GM21381 (cell line): ENCODE data around the gene FUCA2.
A peak's percentile ranks its signal among the peaks of the same experiment; 100 is the strongest.
"Not testable (repeated sequence)": the region's sequence is repeated elsewhere in the genome, so short reads cannot be mapped to it uniquely, and the experiment has no call there.

Source experiments
- ATAC-seq: cut with Tn5 transposase; IDR thresholded peaks from one replicate; pipeline ENCODE4 v1.9.1; 2021; ENCODE audit warnings: mild to moderate bottlenecking, moderate library complexity; ENCODE audit not compliant: unreplicated experiment

The FUCA2 gene

DNA sequence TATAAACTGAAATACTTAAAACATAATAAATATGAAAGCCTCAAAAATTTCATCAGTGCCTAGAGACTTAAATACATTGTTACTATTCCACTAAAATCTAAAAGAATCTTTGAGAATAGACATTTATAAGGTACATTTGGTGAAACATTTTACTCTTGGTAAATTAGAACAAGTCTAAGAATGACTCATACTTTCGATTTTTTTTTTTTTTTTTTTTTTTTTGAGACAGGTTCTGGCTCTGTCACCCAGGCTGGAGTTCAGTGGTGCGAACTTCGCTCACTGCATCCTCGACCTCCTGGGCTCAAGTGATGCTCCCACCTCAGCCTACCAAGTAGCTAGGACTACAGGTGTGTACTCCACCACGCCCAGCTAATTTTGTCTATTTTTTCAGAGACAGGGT is 6.4 kb downstream of the FUCA2 start:
- ATAC-seq = no peak

DNA sequence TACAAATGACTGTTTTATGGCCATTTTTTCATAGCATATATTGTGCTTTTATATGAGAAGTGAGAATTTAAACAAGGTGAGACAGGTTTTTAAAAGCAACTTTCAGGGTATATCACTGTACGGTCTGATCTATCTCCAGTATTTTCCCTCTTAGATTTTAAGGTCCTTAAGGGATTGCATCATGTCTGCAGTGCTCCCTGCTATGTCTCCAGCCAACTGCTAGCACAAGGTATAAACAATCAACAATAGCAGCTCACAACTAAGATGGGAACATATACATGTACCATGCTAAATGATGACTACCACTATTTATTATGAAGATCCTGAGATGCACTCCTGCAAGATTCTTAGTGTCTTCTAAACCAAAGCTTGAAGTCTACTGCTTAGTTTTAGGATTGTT is 7.2 kb downstream of the FUCA2 start:
- ATAC-seq = no peak

DNA sequence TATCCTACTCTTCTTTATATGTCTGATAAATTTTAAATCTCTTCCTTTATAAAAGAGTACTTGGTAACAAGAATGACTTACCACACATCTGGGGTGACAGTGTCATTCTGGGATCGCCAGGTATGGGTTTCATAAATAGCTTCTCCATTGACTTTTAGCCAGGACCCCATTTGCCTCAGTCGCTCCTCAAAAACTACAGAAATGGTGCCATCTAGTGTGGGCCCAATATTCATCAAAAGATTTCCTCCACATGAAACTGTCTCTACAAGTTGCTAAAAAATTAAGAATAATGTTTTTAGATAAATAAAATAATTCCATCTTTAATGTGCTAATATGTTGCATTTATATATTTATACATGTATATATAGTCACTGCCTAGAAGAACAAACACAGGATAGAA is 9.7 kb downstream of the FUCA2 start:
- no peak for ATAC-seq

DNA sequence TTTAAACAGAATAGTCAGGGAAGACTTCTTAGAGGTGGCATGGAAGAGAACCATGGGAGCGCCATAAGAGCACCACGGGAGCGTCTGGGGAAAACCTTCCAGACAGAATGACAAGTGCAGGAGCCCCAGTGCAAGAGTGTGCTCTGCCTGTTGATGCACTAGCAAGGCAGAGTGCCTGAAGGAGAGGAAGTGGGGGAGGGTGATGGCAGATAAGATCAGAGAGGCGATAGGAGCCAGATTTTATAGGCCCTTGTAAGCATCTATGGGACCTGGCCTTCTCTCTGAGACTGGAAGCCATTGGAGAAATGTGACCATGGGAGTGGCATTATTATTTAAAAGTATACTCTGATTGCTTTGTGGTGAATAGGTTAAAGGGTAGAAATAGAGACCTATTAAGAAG is 13.1 kb downstream of the FUCA2 start:
- ATAC-seq = no peak

DNA sequence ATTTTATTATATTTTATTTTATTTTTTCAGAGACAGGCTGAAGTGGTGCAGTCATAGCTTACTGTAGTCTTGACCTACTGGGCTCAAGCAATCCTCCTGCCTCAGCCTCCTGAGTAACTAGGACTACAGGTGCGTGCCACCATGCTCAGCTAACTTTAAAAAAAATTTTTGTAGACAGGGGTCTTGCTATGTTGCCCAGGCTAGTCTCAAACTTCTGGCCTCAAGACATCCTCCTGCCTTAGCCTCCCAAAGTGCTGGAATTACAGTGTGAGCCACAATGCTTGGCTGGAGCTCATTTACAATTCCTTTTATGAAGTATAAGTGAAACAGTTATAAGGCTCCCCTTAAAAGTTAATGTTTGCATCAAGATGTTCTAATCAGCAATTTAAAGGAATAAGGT is 14.5 kb downstream of the FUCA2 start:
- ATAC-seq = no peak

DNA sequence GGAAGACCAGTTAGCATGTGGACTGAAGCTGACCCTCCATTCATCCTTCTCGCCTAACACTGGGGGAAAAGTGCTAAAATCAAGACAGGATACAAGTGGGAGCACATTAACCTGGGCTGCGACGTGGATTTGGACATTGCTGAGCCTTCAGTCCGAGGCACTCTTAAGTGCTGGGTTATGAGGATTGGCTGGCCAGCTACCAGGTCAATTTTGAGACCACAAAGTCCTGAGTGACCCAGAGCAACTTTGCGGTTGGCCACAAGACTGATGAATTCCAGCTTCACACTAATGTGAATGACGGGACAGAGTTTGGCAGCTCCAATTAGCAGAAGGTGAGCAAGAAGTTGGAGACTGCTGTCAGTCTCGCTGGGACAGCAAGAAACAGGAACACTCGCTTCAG is 20.7 kb downstream of the FUCA2 start:
- ATAC-seq = no peak

DNA sequence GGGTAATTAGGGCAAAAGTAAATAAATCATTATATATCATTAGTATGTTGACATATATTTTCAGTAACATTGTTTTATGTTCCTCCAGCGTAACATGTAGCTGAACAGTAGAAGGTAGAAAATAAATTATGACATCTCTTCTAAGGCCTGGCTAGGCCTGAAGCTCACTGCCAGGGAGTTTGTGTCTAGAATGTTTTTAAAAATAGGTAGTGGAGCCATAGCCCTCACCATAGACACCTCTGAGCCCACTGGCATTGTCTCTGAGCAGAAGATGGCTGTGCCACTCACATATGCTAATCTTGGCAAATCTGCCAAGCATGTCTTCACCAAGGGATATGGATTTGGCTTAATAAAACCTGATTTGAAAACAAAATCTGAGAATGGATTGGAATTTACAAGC is 21.3 kb downstream of the FUCA2 start:
- ATAC-seq = no peak

DNA sequence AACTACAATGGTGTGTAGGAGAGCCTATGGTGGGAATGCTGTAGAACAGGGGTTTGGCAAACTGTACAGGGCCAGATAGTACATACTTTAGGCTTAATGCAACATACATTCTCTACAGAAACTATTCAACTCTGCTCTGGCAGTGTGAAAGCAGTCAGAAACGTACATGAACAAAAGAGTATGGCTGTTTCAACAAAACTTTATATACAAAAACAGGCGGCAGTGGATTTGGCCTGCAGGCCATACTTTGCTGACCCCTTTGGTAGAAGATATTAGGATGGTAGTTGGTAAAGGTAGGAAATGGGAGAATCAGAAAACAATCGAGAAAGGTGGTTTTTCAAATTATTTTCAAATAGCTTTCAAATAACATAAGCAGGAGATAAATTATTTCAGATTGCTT is 24.8 kb downstream of the FUCA2 start:
- no peak for ATAC-seq

DNA sequence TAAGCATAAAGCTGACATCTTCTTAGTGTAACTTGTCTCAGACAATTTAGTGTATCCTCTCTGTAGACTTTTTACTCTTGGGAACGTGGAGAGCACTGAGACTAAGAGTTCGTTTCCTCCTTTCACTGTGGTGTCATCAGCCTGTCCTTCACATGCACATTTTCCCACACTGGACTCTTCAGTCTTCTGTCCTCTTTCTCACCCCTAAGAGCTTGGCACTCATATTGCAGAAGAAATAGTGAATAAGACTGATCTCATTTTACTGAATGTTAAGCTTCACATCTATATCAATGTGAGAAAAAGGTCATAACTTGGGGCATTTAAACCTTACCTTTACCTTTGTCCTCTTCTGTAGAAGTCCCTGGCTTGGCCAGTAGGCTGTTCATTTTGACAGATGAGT is 25.6 kb downstream of the FUCA2 start:
- no peak for ATAC-seq

DNA sequence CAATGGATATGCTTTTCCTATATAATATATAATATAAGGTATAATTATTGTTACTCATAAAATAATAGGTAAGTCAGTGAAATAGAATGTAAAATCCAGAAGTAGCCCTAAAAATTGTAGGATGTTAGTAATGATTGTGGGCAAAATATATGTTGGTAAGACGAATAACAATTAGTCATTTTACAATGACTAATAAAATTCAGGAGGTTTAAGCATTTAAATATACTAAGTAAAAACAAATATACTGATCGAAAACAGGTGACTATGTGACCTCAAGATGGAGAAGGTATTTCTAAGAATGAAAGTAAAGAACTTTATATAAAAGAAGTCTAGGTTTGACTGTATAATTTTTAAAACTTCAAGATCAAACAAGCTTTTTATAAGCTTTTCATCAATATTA is 28.9 kb downstream of the FUCA2 start:
- no peak for ATAC-seq

DNA sequence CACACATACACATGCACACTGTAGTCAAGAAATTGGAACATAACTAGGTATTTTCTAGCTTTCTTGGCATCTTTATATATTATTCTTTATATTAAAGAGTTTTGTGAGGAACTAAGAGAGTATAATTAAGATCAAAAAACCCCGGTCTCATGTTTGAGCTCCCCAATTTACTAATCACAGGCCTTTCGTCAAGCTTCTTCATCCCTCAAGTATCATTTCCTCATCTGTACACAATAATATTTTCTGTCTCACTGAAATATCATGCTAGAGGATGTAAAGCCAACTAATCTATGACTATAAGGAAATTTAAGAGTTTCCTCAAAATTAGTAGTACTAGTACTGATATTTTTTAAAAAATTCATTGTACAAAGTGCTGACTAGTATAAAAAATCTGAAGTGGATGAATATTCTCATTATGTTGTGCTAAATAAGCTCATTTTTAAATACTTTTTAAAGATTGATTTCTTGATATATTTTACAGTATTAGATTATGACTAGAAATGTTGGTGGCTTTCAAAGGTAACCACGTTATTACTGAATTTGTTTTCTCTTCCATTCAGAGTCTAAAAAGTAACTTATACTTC is 32.9 kb downstream of the FUCA2 start:
- ATAC-seq = no peak

DNA sequence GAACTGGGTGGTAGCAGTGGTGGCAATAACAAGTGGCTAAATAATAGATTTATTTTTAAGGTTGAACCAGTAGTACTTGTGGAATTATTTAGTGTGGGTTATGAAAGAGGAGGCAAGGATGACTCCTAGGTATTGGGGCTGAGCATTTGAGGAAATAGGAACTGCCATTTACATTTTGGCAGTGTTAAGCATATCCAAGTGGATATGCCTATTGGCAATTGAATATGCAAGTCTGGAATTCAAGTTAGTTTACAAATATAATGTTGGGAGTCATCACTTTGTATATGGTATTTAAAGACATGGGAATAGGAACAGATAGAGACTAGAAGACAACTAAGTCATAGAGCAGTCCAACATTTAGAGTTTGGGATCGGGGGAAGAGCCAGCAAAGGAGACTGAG is 35.0 kb downstream of the FUCA2 start:
- no peak for ATAC-seq

DNA sequence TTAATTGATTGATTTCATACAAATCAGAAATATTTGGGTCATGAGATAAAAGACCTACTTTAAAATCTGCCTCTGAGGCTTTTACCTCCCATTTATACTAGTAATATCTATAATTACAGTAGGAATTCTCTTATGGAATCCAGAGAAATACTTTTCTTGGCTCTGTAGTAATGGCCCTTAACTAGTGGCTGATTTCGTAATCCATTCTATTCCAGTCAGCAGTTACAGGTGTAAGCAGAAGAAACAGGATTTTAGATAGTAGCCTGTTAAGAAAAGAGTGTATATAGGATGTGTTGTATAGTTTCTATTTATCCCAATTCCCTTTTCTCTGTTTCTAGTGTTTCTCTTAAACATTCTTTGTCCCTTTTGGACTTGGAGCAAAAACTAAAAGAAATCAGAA is 39.7 kb downstream of the FUCA2 start:
- ATAC-seq = no peak

DNA sequence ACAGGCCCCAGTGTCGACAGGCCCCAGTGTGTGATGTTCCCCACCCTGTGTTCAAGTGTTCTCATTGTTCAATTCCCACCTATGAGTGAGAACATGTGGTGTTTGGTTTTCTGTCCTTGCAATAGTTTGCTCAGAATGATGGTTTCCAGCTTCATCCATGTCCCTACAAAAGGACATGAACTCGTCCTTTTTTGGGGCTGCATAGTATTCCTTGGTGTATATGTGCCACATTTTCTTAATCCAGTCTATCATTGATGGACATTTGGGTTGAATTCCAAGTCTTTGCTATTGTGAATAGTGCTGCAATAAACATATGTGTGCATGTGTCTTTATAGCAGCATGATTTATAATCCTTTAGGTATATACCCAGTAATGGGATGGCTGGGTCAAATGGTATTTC is 42.7 kb downstream of the FUCA2 start:
- not testable (repeated sequence) for ATAC-seq

DNA sequence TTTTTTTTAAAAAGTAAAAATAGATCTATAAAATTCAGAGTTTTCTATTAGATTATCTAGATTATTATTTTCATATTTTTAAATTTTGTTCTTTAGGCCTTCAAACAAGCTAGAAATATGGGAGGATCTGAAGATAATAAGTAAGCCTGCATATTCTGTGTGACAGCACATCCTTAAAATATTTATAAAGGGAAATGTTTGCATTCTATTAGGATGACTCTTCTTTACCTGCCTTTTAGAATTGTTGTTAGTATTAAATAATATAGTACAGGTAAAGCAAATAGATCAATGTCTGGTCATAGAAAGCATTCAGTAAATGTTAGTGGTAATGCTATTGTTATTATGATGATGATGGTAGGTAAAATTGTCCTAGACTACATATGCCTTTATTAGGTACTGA is 43.5 kb downstream of the FUCA2 start:
- ATAC-seq = no peak

DNA sequence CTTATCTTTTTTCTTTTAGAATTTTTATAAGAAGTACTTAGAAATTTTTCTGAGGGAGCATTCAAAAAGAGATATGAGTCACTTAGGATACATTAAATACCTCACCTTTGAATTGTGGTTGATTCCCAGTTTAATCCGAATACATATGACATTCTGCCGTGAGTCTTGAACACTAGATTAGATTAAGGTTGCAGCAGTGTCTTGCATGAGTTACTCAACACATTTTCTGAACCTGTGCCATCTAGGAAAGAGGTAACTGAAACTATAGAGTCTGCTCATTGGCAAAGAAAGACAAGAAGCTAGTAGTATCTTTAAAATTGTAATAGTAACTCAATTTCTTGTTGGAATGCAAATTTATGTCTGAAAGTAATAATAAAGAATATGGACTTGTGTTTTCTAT is 46.0 kb downstream of the FUCA2 start:
- ATAC-seq = no peak

DNA sequence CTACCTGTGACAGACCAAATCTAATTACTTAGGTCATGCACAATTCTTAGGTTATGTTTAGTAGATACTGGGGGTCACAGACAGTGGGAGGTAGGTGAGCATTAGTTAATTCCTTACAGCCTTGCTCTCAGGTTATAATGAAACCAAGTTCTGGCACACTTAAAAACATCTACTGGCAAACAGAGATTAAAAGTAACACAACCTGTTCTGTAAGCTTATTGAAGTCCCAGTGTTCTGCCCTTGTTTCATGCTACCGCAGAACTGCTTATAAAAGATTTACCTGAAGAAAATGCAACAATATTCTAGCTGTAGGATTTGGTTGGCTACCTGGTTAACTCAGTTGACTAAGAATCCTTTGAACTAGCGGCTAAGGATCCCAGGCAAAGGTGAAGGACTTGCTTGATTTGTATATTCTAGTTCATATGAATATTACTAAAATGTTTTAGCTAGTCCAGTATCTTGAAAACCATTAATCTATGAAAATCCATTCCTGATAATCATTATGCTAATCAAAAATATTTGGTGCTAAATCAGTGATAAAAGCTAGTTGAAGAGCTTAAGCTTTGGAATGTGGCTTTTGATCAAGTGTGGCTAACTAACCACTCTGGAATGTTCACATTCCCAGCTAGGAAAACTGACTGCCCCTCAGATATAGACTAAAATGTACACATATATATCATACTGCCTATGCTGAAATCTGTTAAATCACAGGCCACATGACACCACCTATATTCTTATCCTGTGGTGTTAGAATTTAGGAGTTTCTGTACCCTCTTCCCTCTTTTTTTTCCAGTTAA is 53.8 kb downstream of the FUCA2 start:
- no peak for ATAC-seq

DNA sequence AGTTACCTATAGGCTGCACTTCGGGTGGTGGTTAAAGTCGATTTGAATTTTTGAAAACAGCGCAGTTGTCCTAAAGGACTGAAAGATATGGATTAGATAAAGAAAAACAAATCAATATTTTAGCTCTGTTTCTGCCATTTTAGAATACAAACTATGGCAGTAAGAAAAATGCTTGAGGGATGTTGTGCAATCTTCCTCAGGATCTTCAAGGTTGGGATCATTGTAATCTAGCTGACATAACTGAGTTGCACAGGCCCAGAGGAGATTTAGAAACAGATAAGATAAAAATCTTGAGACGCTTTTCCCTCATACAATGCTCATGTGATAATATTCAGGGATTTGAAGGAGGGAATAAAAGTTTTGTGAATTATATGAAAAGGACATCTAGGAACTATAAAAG is 60.0 kb downstream of the FUCA2 start:
- ATAC-seq = no peak

DNA sequence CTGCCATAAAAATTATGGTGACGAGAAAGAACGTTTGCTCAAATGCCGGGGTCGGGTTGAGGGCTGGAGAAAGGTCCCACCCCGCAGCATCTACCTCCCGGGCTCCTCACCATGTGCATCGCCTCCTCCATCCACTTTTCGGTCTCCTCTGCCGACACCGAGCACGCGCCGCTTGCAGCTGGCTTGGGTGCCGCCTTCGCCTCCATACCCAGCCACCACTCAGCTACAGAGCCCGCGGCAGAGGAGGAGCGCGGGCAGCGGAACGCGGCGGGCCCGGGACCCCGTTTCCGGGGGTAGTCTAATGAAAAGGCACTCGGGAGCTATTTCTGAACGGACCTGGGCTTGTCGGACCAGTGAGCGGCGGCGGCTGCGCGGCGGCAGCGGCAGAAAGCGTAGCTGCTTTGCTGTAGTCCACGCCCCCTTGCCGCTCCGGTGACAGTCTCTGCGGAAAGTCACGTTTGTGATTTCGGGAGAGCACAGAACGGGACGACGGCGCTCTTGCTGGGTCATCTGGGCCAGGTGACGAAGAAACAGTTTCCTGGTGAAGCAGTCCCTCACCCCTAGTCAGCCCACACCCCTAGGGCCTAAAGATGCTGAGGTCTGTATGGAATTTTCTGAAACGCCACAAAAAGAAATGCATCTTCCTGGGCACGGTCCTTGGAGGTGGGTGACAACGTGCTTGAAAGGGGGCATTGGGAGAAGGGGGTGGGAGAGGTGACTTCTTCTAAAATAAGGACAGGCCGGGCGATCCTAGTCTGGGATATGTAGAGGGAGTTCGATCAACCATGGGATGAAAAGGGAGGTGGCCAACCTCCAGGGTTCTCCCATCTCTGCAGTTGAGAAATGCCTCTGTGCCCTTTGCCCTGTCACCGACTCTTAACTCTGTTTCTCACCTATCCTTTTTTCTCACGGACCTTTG is 60.8 kb downstream of the FUCA2 start, which contains the start of the genes ADAT2 and PEX3:
Gene ADAT2 (minus strand): TSS at position 243 of the 919 bp plus-strand sequence. CDS start 37 bp downstream, at position 206.
Gene PEX3 (plus strand): TSS at position 353 of the 919 bp plus-strand sequence. CDS start 238 bp downstream, at position 591.
- ATAC-seq = peak; percentile 97

DNA sequence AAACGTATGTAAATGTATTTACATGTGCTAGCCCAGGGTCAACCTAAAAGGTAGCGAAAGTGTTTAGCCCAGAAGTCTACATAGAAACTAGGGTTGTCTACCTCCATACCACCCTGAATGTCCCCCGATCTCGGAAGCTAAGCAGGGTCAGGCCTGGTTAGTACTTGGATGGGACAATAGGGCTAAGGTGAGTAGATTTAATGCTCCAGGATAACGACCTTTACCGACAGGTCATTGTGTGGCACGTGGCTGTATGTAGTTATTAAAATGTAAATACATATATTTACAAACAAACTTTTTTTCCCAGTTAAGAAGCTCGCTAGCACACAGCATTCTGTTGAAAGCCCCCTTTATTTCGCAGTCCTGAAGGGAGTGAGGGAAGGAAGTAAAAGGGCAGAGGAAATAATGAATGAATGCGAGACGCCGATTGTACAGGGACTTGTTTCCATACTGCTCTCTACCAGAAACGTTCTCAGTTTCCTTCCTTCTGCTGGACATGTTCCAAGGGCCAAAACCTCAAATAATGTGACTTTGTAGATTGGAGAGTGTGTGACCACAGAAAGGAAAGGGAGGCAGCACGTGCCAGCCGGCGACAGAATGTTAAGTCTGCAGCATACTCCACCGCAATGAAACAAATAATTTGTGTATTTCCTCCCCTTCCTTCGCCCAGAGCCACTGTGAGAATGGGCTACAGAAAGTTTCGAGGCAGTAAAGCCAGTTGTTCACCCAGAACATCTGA is 61.6 kb downstream of the FUCA2 start:
- ATAC-seq = peak; percentile 16
